Measurements from ENCODE around the gene CHRNB2.

The CHRNB2 gene

DNA sequence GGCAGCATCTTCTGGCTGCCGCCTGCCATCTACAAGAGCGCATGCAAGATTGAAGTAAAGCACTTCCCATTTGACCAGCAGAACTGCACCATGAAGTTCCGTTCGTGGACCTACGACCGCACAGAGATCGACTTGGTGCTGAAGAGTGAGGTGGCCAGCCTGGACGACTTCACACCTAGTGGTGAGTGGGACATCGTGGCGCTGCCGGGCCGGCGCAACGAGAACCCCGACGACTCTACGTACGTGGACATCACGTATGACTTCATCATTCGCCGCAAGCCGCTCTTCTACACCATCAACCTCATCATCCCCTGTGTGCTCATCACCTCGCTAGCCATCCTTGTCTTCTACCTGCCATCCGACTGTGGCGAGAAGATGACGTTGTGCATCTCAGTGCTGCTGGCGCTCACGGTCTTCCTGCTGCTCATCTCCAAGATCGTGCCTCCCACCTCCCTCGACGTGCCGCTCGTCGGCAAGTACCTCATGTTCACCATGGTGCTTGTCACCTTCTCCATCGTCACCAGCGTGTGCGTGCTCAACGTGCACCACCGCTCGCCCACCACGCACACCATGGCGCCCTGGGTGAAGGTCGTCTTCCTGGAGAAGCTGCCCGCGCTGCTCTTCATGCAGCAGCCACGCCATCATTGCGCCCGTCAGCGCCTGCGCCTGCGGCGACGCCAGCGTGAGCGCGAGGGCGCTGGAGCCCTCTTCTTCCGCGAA is 3.8 kb downstream of the CHRNB2 start:
- Histone ChIP-seq H3K9ac (ENCODE audit: low read depth, low read length, poor library complexity, severe bottlenecking) (no peak overlapping the region), H3K36me3 (ENCODE audit: insufficient read depth, low read length) (no peaks in the 10 kb centered on the region), H4K20me1 (ENCODE audit: insufficient read depth, low read length, poor library complexity, severe bottlenecking) (no peaks in the 10 kb centered on the region), H3K4me1 (ENCODE audit: insufficient read depth, low read length, poor library complexity, severe bottlenecking) (peaks cover 15% of the 10 kb centered on the region), H3K4me3 (ENCODE audit: low read length, poor library complexity, severe bottlenecking) (no peak overlapping the region), H3K9me2 (replicated peaks; ENCODE audit: low read depth, low read length) (no peaks in the 10 kb centered on the region), H2AFZ (ENCODE audit: low read length) (no peak overlapping the region), H3K79me2 (ENCODE audit: insufficient read depth, low read length) (no peaks in the 10 kb centered on the region), H3F3A (ENCODE audit: low read depth) (no peaks in the 10 kb centered on the region), H3K27me3 (ENCODE audit: insufficient read depth, low read length, poor library complexity, severe bottlenecking) (no peaks in the 10 kb centered on the region), H3K9me3 (ENCODE audit: insufficient read depth, low read depth, low read length) (no peaks in the 10 kb centered on the region), H3K4me2 (ENCODE audit: low read depth, low read length, poor library complexity, severe bottlenecking) (no peak overlapping the region)
- TF ChIP-seq, protein P1, sequence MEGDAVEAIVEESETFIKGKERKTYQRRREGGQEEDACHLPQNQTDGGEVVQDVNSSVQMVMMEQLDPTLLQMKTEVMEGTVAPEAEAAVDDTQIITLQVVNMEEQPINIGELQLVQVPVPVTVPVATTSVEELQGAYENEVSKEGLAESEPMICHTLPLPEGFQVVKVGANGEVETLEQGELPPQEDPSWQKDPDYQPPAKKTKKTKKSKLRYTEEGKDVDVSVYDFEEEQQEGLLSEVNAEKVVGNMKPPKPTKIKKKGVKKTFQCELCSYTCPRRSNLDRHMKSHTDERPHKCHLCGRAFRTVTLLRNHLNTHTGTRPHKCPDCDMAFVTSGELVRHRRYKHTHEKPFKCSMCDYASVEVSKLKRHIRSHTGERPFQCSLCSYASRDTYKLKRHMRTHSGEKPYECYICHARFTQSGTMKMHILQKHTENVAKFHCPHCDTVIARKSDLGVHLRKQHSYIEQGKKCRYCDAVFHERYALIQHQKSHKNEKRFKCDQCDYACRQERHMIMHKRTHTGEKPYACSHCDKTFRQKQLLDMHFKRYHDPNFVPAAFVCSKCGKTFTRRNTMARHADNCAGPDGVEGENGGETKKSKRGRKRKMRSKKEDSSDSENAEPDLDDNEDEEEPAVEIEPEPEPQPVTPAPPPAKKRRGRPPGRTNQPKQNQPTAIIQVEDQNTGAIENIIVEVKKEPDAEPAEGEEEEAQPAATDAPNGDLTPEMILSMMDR (conservative IDR thresholded peaks at IDR 0.05; ENCODE audit: low read length) = no peak
- TF ChIP-seq EZH2phosphoT487 (IDR thresholded peaks at IDR 0.05; ENCODE audit: borderline replicate concordance) = no peak

DNA sequence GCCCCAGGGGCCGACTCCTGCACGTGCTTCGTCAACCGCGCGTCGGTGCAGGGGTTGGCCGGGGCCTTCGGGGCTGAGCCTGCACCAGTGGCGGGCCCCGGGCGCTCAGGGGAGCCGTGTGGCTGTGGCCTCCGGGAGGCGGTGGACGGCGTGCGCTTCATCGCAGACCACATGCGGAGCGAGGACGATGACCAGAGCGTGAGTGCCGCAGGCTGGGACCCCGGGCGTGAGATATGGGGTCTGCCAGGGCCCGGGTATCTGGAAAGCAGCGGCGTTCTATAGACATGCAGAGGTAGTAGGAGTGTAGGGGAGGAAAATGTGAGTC is 4.3 kb downstream of the CHRNB2 start:
- TF ChIP-seq, protein P1 (conservative IDR thresholded peaks at IDR 0.05; ENCODE audit: low read length) = no peak
- TF ChIP-seq EZH2phosphoT487 (IDR thresholded peaks at IDR 0.05; ENCODE audit: borderline replicate concordance) = no peak
- no peaks in the 10 kb centered on the region for H3K9me3 ChIP-seq (ENCODE audit: insufficient read depth, low read depth, low read length)
- no peak overlapping the region for H3K4me3 ChIP-seq (ENCODE audit: low read length, poor library complexity, severe bottlenecking)
- H3K36me3 ChIP-seq (ENCODE audit: insufficient read depth, low read length) = no peaks in the 10 kb centered on the region
- peaks cover 15% of the 10 kb centered on the region for H3K4me1 ChIP-seq (ENCODE audit: insufficient read depth, low read length, poor library complexity, severe bottlenecking)
- H3K79me2 ChIP-seq (ENCODE audit: insufficient read depth, low read length) = no peaks in the 10 kb centered on the region
- no peaks in the 10 kb centered on the region for H4K20me1 ChIP-seq (ENCODE audit: insufficient read depth, low read length, poor library complexity, severe bottlenecking)
- H3K27me3 ChIP-seq (ENCODE audit: insufficient read depth, low read length, poor library complexity, severe bottlenecking) = no peaks in the 10 kb centered on the region
- no peak overlapping the region for H2AFZ ChIP-seq (ENCODE audit: low read length)
- no peak overlapping the region for H3K9ac ChIP-seq (ENCODE audit: low read depth, low read length, poor library complexity, severe bottlenecking)
- no peaks in the 10 kb centered on the region for H3F3A ChIP-seq (ENCODE audit: low read depth)
- no peaks in the 10 kb centered on the region for H3K9me2 ChIP-seq (replicated peaks; ENCODE audit: low read depth, low read length)
- H3K4me2 ChIP-seq (ENCODE audit: low read depth, low read length, poor library complexity, severe bottlenecking) = no peak overlapping the region

DNA sequence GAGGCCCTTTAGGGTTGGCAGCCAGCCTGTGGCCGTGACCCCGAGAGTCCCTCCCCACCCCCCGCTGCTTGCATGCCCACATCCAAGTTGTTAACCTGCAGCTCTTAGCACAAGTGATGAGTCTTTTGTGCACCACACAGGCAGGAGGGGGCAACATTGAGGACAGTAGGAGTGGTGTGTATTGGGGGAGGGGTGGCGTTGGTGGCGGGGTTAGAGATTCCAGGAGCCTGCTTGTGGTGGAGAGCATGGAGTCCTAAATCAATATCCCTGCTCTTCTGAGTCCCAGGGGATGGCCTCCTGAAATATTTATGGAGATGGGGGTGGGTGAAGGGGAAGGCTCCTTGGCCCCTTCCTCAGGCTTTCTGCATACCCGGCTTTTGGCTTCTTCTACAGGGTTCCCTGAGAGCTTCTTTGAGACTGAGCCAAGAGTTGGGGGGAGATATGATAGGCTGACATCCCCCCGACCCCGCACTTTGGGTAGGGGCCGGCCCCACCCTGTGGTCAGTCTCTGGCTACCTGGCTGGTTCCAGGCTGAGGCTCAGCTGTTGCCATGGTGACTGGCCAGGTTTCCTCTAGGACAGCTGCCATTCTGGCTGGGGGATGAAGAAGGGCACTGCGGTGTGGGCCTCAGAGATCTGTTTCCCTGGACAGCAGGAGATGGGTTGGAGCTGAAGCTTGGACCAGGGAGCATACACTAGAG is 5.0 kb downstream of the CHRNB2 start:
- TF ChIP-seq, protein P1 (conservative IDR thresholded peaks at IDR 0.05; ENCODE audit: low read length) = no peak
- TF ChIP-seq EZH2phosphoT487 (IDR thresholded peaks at IDR 0.05; ENCODE audit: borderline replicate concordance) = no peak
- no peak overlapping the region for H2AFZ ChIP-seq (ENCODE audit: low read length)
- no peak overlapping the region for H3K9ac ChIP-seq (ENCODE audit: low read depth, low read length, poor library complexity, severe bottlenecking)
- H4K20me1 ChIP-seq (ENCODE audit: insufficient read depth, low read length, poor library complexity, severe bottlenecking) = no peaks in the 10 kb centered on the region
- H3K4me3 ChIP-seq (ENCODE audit: low read length, poor library complexity, severe bottlenecking) = no peak overlapping the region
- H3K4me2 ChIP-seq (ENCODE audit: low read depth, low read length, poor library complexity, severe bottlenecking) = no peak overlapping the region
- no peaks in the 10 kb centered on the region for H3K9me3 ChIP-seq (ENCODE audit: insufficient read depth, low read depth, low read length)
- H3K36me3 ChIP-seq (ENCODE audit: insufficient read depth, low read length) = no peaks in the 10 kb centered on the region
- H3F3A ChIP-seq (ENCODE audit: low read depth) = no peaks in the 10 kb centered on the region
- H3K4me1 ChIP-seq (ENCODE audit: insufficient read depth, low read length, poor library complexity, severe bottlenecking) = peaks cover 15% of the 10 kb centered on the region
- H3K27me3 ChIP-seq (ENCODE audit: insufficient read depth, low read length, poor library complexity, severe bottlenecking) = no peaks in the 10 kb centered on the region
- H3K79me2 ChIP-seq (ENCODE audit: insufficient read depth, low read length) = no peaks in the 10 kb centered on the region
- no peaks in the 10 kb centered on the region for H3K9me2 ChIP-seq (replicated peaks; ENCODE audit: low read depth, low read length)
